Measurements from ENCODE around the gene ALPP. TPM values are rescaled to one million over a fixed set of nuclear protein-coding genes. Genes with fewer than 3 reads are reported as not detected.
"Not testable (repeated sequence)": the region's sequence is repeated elsewhere in the genome, so short reads cannot be mapped to it uniquely, and the experiment has no call there.

Gene ALPP
- total RNA-seq, 1 donor from 2014 or later, result 0.38 TPM

DNA sequence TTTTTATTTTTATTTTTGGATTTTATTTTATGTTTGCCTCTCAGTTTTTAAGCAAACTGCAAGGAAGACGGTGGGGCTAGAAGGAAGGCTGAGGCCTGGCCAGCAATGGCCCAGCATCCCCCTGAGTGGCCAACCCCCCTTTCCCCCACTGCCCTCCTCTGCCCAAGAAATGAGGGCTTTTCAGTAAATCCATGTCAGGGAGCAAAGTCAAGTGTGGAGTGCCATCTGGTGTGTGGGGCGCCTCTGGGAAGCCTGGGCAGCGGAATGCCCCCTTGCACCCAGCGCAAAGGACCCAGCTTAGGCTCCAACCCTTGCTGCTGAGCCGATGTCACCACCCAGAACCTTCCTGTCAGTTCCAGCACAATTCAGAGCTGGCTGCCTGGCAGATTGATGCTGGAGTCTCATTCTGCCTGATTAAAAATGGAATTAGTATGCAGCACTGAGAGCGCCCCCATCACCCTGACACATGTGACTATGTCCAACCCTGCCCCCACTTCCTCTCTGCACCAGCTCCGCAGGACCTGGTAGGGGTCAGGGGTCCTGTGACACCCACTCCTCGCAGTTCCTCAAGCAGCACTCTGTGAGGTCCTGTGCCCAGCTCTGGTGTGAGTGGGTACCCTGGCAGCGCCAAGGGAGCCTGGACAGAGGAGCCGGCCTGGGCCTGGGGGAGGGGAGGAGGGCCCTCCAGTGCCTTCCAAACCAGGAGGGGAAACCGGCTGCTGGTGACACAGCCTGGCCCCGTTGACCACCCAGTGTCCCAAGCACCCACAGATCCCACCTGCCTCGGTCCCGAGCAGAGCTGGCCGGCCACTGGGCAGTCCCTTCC is 9.2 kb upstream of the ALPP start:
- DNase-seq (no peak), ATAC-seq (ENCODE audit: low read depth) (no peak)
- no peaks in the 10 kb centered on the region for H3K27me3 Mint-ChIP-seq
- H3K27ac Mint-ChIP-seq, result no peak overlapping the region
- intact Hi-C loops (cut with micrococcal nuclease), result no loop called here
- no peaks in the 10 kb centered on the region for H3K9me3 Mint-ChIP-seq
- no peaks in the 10 kb centered on the region for H3K36me3 Mint-ChIP-seq (ENCODE audit: low read depth)
- peaks cover 5% of the 10 kb centered on the region for H3K4me1 Mint-ChIP-seq
- POLR2A ChIA-PET, result no interaction called here
- TF ChIP-seq, protein P1, sequence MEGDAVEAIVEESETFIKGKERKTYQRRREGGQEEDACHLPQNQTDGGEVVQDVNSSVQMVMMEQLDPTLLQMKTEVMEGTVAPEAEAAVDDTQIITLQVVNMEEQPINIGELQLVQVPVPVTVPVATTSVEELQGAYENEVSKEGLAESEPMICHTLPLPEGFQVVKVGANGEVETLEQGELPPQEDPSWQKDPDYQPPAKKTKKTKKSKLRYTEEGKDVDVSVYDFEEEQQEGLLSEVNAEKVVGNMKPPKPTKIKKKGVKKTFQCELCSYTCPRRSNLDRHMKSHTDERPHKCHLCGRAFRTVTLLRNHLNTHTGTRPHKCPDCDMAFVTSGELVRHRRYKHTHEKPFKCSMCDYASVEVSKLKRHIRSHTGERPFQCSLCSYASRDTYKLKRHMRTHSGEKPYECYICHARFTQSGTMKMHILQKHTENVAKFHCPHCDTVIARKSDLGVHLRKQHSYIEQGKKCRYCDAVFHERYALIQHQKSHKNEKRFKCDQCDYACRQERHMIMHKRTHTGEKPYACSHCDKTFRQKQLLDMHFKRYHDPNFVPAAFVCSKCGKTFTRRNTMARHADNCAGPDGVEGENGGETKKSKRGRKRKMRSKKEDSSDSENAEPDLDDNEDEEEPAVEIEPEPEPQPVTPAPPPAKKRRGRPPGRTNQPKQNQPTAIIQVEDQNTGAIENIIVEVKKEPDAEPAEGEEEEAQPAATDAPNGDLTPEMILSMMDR (IDR thresholded peaks at IDR 0.05), result no peak
- H3K4me3 Mint-ChIP-seq, result no peak overlapping the region
- CTCF ChIA-PET, result no interaction called here

DNA sequence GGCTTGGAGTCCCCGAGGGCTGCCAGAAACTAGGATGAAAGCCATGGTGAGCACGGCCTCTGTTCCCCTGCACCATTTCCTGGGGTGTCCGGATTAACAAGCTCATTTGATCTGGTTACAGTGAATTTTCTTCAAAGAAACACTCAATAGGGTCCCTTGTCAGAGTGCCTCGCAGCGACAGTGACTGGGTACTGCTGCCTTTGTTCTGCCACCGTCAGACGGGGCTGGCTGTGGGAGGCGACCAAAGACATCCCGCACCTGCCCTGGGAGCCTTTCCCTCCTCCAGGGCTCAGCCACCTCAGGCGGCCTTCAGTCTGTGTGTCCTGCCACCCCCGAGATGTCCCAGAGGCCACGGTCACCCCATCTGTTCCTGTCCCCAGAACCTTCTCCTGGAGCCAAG is 8.5 kb upstream of the ALPP start:
- intact Hi-C loops (cut with micrococcal nuclease); H3K4me1 Mint-ChIP-seq; POLR2A ChIA-PET; H3K4me3 Mint-ChIP-seq; H3K27me3 Mint-ChIP-seq; DNase-seq; H3K27ac Mint-ChIP-seq; ATAC-seq (ENCODE audit: low read depth); H3K9me3 Mint-ChIP-seq; CTCF ChIA-PET; H3K36me3 Mint-ChIP-seq (ENCODE audit: low read depth): not testable (repeated sequence)

DNA sequence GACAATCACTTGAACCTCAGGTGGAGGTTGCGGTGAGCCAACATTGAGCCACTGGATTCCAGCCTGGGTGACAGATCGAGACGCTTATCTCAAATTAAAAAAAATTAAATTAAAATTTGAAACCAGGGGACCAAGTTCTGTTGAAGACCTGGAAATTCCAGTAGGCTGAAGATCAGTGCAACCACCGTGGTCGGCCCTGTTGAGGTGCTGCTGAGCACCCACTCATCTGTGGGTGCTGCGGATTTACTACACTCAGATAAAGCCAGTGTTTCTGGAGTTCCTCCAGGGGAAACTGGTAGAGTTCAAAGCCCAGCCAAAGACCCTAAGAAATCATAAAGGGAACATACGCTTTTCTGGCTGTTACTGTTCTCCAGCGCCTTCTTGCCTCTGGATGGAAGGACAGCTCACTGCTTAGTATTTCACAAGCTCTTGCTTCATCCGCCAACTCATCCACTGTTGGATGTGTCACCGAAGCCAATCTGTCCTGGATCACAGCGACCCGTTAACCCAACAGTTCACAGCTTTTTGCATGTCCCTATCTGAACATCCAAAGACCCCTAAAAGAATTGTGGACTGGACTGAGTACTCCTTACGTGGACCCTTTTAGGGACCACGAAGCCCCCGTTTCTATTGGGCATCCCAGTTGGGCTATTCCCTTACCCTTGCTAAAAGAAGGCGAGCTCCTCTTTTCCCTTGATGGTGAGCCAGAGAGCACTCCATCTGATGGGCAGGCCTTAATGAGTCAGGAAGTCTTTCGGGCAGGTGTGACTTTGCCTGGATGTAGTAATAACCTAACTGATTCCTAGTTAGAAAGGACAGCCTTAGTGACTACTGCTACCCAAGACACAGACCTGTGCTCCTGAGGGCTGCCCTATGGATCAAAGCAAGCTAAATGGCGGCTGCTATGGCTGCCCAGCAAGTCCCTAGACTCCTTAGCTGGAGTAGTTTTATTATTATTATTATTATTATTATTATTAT is 6.0 kb upstream of the ALPP start:
- POLR2A ChIA-PET, result no interaction called here
- H3K4me3 Mint-ChIP-seq, result no peak overlapping the region
- intact Hi-C loops (cut with micrococcal nuclease), result no loop called here
- no peak for DNase-seq
- no peak overlapping the region for H3K27ac Mint-ChIP-seq
- H3K27me3 Mint-ChIP-seq, result no peaks in the 10 kb centered on the region
- TF ChIP-seq, protein P1 (IDR thresholded peaks at IDR 0.05), result no peak
- H3K9me3 Mint-ChIP-seq, result no peaks in the 10 kb centered on the region
- CTCF ChIA-PET, result no interaction called here
- no peaks in the 10 kb centered on the region for H3K36me3 Mint-ChIP-seq (ENCODE audit: low read depth)
- ATAC-seq (ENCODE audit: low read depth), result no peak
- H3K4me1 Mint-ChIP-seq, result peaks cover 4% of the 10 kb centered on the region

DNA sequence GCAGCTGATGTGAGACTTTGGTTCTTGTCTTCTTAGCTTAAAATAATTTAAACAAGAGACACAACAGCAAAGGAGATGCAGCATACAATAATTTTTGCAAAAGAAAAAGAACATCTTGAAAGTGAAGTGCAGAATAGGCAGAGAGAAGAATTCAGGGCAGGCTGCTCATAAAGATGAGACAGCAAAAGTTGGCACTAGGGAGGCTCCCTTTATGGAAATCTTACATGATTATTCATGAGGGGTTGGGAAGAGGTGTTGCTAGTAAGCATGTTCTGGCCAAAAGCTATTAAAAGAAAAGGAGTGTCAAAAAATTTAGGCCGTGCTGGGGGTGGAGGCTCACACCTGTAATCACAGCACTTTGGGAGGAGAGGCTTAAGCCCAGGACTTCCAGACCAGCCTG is 4.2 kb upstream of the ALPP start:
- POLR2A ChIA-PET, result no interaction called here
- CTCF ChIA-PET, result no interaction called here
- no peak overlapping the region for H3K27ac Mint-ChIP-seq

DNA sequence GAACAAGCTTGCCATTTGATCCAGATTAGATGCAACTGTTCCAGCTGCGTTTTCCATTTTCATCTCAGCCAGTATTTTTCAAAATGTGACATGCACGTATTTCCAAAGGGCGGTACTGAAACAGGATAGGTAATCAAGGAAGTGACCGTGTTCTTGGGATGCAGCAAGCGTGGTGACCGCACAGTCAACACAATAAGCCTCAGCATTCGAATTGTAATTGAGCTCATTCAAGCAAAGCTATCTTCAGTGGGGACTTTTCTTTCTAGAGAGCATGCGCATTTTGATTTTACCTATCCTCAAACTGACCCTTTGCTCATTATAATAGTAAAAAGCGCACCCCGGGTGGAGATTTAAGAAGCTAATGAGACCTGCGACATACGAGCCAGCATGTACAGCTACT is 3.4 kb upstream of the ALPP start:
- intact Hi-C loops (cut with micrococcal nuclease), result no loop called here
- TF ChIP-seq, protein P1 (IDR thresholded peaks at IDR 0.05), result no peak
- ATAC-seq (ENCODE audit: low read depth) (no peak), DNase-seq (no peak)
- ChIA-PET POLR2A (no interaction called here), CTCF (no interaction called here)
- H3K4me3 Mint-ChIP-seq, result no peak overlapping the region
- H3K27ac Mint-ChIP-seq, result no peak overlapping the region
- peaks cover 4% of the 10 kb centered on the region for H3K4me1 Mint-ChIP-seq
- H3K36me3 Mint-ChIP-seq (ENCODE audit: low read depth), result no peaks in the 10 kb centered on the region
- peaks cover 6% of the 10 kb centered on the region for H3K27me3 Mint-ChIP-seq
- no peaks in the 10 kb centered on the region for H3K9me3 Mint-ChIP-seq

More for the DNA sequence above, 4.2 kb upstream of the ALPP start:
- Mint-ChIP-seq H3K4me1 (peaks cover 4% of the 10 kb centered on the region), H3K36me3 (ENCODE audit: low read depth) (no peaks in the 10 kb centered on the region), H3K4me3 (no peak overlapping the region), H3K27me3 (peaks cover 3% of the 10 kb centered on the region), H3K9me3 (no peaks in the 10 kb centered on the region)
- TF ChIP-seq, protein P1 (IDR thresholded peaks at IDR 0.05), result no peak
- DNase-seq (no peak), ATAC-seq (ENCODE audit: low read depth) (no peak)
- intact Hi-C loops (cut with micrococcal nuclease), result no loop called here
